Activated naive CD4-positive, alpha-beta T cell treated with anti-CD3 and anti-CD28 coated beads, Interleukin-2, amount 50 U/mL, for 72 hours (primary cell): ENCODE results near the gene OR4F3. TPM values are rescaled to one million over a fixed set of nuclear protein-coding genes. Genes with fewer than 3 reads are reported as not detected.
"Not testable (repeated sequence)": the region's sequence is repeated elsewhere in the genome, so short reads cannot be mapped to it uniquely, and the experiment has no call there.

ENCODE experiments used
- ATAC-seq, 2 donors: fragments of 150-1000 bp; cut with Tn5 transposase; 2 replicates each; pipeline ENCODE4 v1.10.0; 2021; ENCODE audit warnings: mild to moderate bottlenecking in 2 of 2, moderate library complexity in 2 of 2
- DNase-seq, 2 donors: peaks; one replicate each; pipeline ENCODE4 v3.0.0; 2021 to 2022; ENCODE audit warnings: low spot score in 2 of 2
- H3K27ac Mint-ChIP-seq, 2 donors: one replicate each; pipeline ENCODE4 v1.8.0; 2022; ENCODE audit warnings: mild to moderate bottlenecking in 2 of 2, mixed read lengths in 2 of 2
- H3K36me3 Mint-ChIP-seq, 2 donors: one replicate each; pipeline ENCODE4 v1.8.0; 2022; ENCODE audit warnings: mixed read lengths in 2 of 2
- H3K9me3 Mint-ChIP-seq, 2 donors: one replicate each; pipeline ENCODE4 v1.8.0; 2022; ENCODE audit warnings: mixed read lengths in 2 of 2
- total RNA-seq, 2 donors: library from RNA; stranded (reverse); gene quantifications; one replicate each; pipeline ENCODE4 v1.2.3, GENCODE V29; 2022

Gene OR4F3
- not detected for total RNA-seq

GRCh38 chr5:181366968-181367367 lies at the start of gene OR4F3:
Gene OR4F3, plus strand, starts transcription at chr5:181367268.
- not testable (repeated sequence) for H3K36me3 Mint-ChIP-seq, ATAC-seq, DNase-seq, H3K27ac Mint-ChIP-seq, H3K9me3 Mint-ChIP-seq

Other genes starting within 250 kb of the OR4F3 start
- gene OR2V1, start 236.1 kb upstream of the OR4F3 start, total RNA-seq = not detected
- not detected for gene OR2V2, start 219.7 kb upstream of the OR4F3 start, total RNA-seq
- gene TRIM7, start 162.1 kb upstream of the OR4F3 start, total RNA-seq = 1 to 10 TPM; 4.8 to 7.0 TPM
- gene TRIM41, start 144.0 kb upstream of the OR4F3 start, total RNA-seq = 10 to 100 TPM; 33.1 to 36.4 TPM
- gene RACK1, start 123.4 kb upstream of the OR4F3 start, total RNA-seq = 1,000 to 10,000 TPM; 2,392 to 2,665 TPM
- 10 to 100 TPM in 1 of 2 donors, 1 to 10 TPM in 1; 9.3 to 15.6 TPM for gene TRIM52, start 106.1 kb upstream of the OR4F3 start, total RNA-seq